HepG2 (cell line): Measurements from ENCODE around the gene ISOC2. TPM values are rescaled to one million over a fixed set of nuclear protein-coding genes. Genes with fewer than 3 reads are reported as not detected.

Experiments used
- ATAC-seq: fragments of 200-7000 bp; cut with Tn5 transposase; 3 replicates; pipeline ENCODE4 v1.9.1; 2020; ENCODE audit warnings: mild to moderate bottlenecking, moderate library complexity
- BruUV-seq: library from RNA; stranded (reverse); fragments of 400-500 nt; replicated peaks from 2 replicates; lab custom pipeline; 2021; lab: Mats Ljungman, UMichigan
- CTCF ChIA-PET: fragments of 300-600 bp; formaldehyde crosslinking; extraction: SDS; loops from one replicate; lab custom pipeline; 2021; ENCODE audit warnings: low total read pairs, inconsistent platforms, low intra/inter-chr PET ratio; lab: Yijun Ruan, JAX
- POLR2A ChIA-PET: fragments of 350-600 bp; sonication (Branson Sonifier 250); formaldehyde crosslinking; loops from one replicate; lab custom pipeline; 2020; ENCODE audit warnings: antibody characterized with exemption, inconsistent platforms; lab: Yijun Ruan, JAX
- DNase-seq: peaks from one replicate; pipeline ENCODE4 v3.0.0-alpha.2; 2015; ENCODE audit warnings: low spot score
- FAIRE-seq: peaks from 3 replicates; lab custom pipeline; 2011; peaks lifted over from hg19 to GRCh38; lab: Jason Lieb, UNC
- H2AFZ ChIP-seq: one replicate; pipeline ENCODE4 v1.6.1; 2011; ENCODE audit warnings: low read length, inconsistent platforms
- H3K27ac ChIP-seq: fragments of 300-600 bp; 3 replicates; pipeline ENCODE4 v1.8.0; 2011; ENCODE audit warnings: mixed run types, mild to moderate bottlenecking, mixed read lengths, low read length, inconsistent platforms; ENCODE audit not compliant: insufficient read depth; ENCODE audit errors: extremely low read length
- H3K27me3 ChIP-seq, 2 experiments: fragments of 200-600 bp in 1 of 2; 2 replicates in 1 of 2; 3 replicates in 1 of 2; pipeline versions ENCODE4 v1.6.0 to v1.8.0; 2011; ENCODE audit warnings: low read length in 2 of 2, mild to moderate bottlenecking in 2 of 2, moderate library complexity in 2 of 2, inconsistent platforms in 1 of 2; ENCODE audit not compliant: insufficient read depth in 2 of 2, control insufficient read depth in 1 of 2
- H3K36me3 ChIP-seq, 2 experiments: fragments of 200-600 bp in 1 of 2; replicated peaks in 1 of 2; 2 replicates in 1 of 2; 3 replicates in 1 of 2; pipeline versions ENCODE4 v1.5.1 to v1.8.0; 2011; ENCODE audit warnings: low read length in 2 of 2, inconsistent platforms in 1 of 2; ENCODE audit not compliant: insufficient read depth in 2 of 2, control insufficient read depth in 1 of 2
- H3K4me1 ChIP-seq: 2 replicates; pipeline ENCODE4 v1.5.1; 2012; ENCODE audit warnings: low read length, inconsistent platforms; ENCODE audit not compliant: insufficient read depth
- H3K4me2 ChIP-seq: 2 replicates; pipeline ENCODE4 v1.6.0; 2011; ENCODE audit warnings: low read depth, low read length, inconsistent platforms
- H3K4me3 ChIP-seq, 3 experiments: fragments of 200-600 bp in 1 of 3; sonication (generic), shearing (Covaris generic) in 1 of 3; replicated peaks in 1 of 3; 2 replicates each; pipeline ENCODE4 v1.5.1; 2011 to 2016; ENCODE audit warnings: low read length in 3 of 3, inconsistent platforms in 2 of 3, low read depth in 2 of 3, mild to moderate bottlenecking in 2 of 3, control low read depth in 1 of 3, mixed read lengths in 1 of 3; ENCODE audit not compliant: insufficient read depth in 1 of 3
- H3K79me2 ChIP-seq: one replicate; pipeline ENCODE4 v1.6.1; 2011; ENCODE audit warnings: low read length, inconsistent platforms; ENCODE audit not compliant: insufficient read depth
- H3K9ac ChIP-seq: 2 replicates; pipeline ENCODE4 v1.6.0; 2011; ENCODE audit warnings: mild to moderate bottlenecking, low read depth, low read length, inconsistent platforms; ENCODE audit not compliant: insufficient read depth
- H3K9me3 ChIP-seq: 2 replicates; pipeline ENCODE4 v1.5.1; 2012; ENCODE audit warnings: mild to moderate bottlenecking, low read length
- H4K20me1 ChIP-seq: 2 replicates; pipeline ENCODE4 v1.6.0; 2011; ENCODE audit warnings: inconsistent platforms, mild to moderate bottlenecking, low read length, moderate library complexity; ENCODE audit not compliant: insufficient read depth
- CREB1 ChIP-seq, 2 experiments: fragments of 450-650 bp in 1 of 2; IDR thresholded peaks; 2 replicates each; pipeline ENCODE4 v1.6.1; 2016 to 2017; ENCODE audit warnings: control low read depth in 1 of 2, mild to moderate bottlenecking in 1 of 2, missing compliant biosample characterization in 1 of 2, missing genetic modification characterization in 1 of 2
- EP300 ChIP-seq, 3 experiments: sonication (generic) in 1 of 3; formaldehyde crosslinking in 1 of 3; IDR thresholded peaks; 2 replicates each; pipeline versions ENCODE4 v1.5.1 to v1.6.1; 2011 to 2020; ENCODE audit warnings: low read depth in 2 of 3, low read length in 2 of 3, borderline replicate concordance in 1 of 3, improper control_type of control experiment in 1 of 3, mild to moderate bottlenecking in 1 of 3, missing genetic modification reagents in 1 of 3, moderate library complexity in 1 of 3
- HOXD1 ChIP-seq: sonication (generic); formaldehyde crosslinking; IDR thresholded peaks from 2 replicates; pipeline ENCODE4 v1.5.0; 2020; ENCODE audit warnings: missing genetic modification reagents
- REST ChIP-seq, 2 experiments: IDR thresholded peaks; 2 replicates each; pipeline ENCODE4 v1.6.1; 2011 to 2012; ENCODE audit warnings: low read length in 2 of 2, borderline replicate concordance in 1 of 2, low read depth in 1 of 2, mild to moderate bottlenecking in 1 of 2, moderate library complexity in 1 of 2
- ZNF12 ChIP-seq: sonication (generic); formaldehyde crosslinking; IDR thresholded peaks from 2 replicates; pipeline ENCODE4 v1.5.0; 2020; ENCODE audit warnings: missing genetic modification reagents
- ZNF800 ChIP-seq: sonication (generic); formaldehyde crosslinking; IDR thresholded peaks from 2 replicates; pipeline ENCODE4 v1.4.0; 2020; ENCODE audit warnings: missing genetic modification reagents
- whole genome bisulfite sequencing: methylation state at CpG from one replicate; pipeline ENCODE4 v1.1.6; 2017; ENCODE audit warnings: low lambda C conversion rate; 5-methylcytosine and 5-hydroxymethylcytosine counted together
- in situ Hi-C: cut with HindIII; loops from 2 replicates; pipeline ENCODE4 v1.10.0; 2017; ENCODE audit warnings: low pct_unique_long_range_greater_than_20kb; ENCODE audit not compliant: extremely low pct_ligation_motif_present
- intact Hi-C: fragments of 100-400 bp; cut with micrococcal nuclease; formaldehyde crosslinking; loops from one replicate; pipeline ENCODE4 v1.10.0; 2022; ENCODE audit not compliant: unreplicated experiment
- polyA plus RNA-seq, 8 experiments: library from polyadenylated mRNA; depleted of rRNA in 3 of 8; stranded (reverse) in 7 of 8; unstranded in 1 of 8; fragments of >200 nt; fragmentation: Illumina TruSeq in 4 of 8; extraction: Trizol in 4 of 8; gene quantifications; 2 replicates each; pipeline versions ENCODE4 v1.2.1 to v1.2.3, GENCODE V29; 2011 to 2016; ENCODE audit warnings: low read depth in 4 of 8, missing spikeins in 1 of 8, mixed read lengths in 1 of 8; ENCODE audit not compliant: insufficient read depth in 1 of 8
- total RNA-seq, 5 experiments: library from RNA; depleted of rRNA; stranded (reverse); fragments of >200 nt; fragmentation: Illumina TruSeq; extraction: Trizol; gene quantifications; 2 replicates each; pipeline ENCODE4 v1.2.3, GENCODE V29; 2016; ENCODE audit warnings: low read depth in 1 of 5
- TF ChIP-seq, protein P1 (sequence below): sonication (generic); formaldehyde crosslinking; IDR thresholded peaks from 2 replicates; pipeline ENCODE4 v1.5.1; 2020; ENCODE audit warnings: missing genetic modification reagents, mild to moderate bottlenecking, borderline replicate concordance

The ISOC2 gene
- total and polyA plus RNA-seq, 2 of the 13 experiments (the other 11 are each of a cell fraction or from before 2014, with no cell fraction given), result 76.8 to 105 TPM

DNA sequence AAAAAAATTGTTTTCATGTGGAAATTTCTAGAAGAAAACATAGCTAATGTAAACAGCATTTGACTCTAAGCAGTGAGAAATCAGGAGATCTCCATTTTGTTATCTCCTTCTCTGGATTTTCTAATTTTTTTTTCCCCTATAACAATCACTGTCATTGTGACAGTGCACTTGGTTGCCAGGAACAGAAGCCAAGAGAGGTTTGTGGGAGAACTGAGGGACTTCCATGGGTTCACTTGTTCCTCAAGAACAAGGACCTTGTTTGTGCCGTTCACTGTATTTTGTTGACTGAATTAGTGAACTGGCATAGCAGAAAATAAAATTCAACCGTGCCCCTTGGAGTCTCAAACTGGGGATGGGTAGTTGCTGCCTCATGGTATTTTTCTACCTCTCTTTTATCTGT, 35.4 kb downstream of the ISOC2 start:
- H3K4me3 ChIP-seq, result no peak overlapping the region
- BruUV-seq, result no TSS peak

DNA sequence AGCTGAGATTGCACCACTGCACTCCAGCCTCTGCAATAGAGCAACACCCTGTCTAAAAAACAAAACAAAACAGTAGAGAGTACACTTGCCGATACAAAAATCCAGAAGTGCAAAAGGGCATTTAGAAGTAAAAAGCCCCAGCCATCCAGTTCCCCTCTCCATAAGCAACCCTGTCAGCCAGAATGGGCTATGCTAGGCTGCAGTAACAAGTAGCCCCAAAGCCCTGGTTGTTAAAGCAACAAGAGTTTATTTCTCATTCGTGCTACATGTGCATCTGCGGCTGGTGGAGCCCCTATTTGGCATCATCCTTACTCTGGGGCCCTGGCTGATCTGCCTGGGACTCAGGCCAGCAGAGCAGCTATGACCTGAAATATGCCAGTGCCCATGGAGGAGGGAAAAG, 36.9 kb downstream of the ISOC2 start:
- in situ Hi-C loops, result no loop called here
- intact Hi-C loops, result no loop called here
- WGBS, result 0% methylated on average over 1 of the region's 3 CpGs
- H3K4me3 ChIP-seq, result no peak overlapping the region
- H3K36me3 ChIP-seq, result no peaks in the 10 kb centered on the region
- no TSS peak for BruUV-seq
- H2AFZ ChIP-seq, result no peak overlapping the region
- no peaks in the 10 kb centered on the region for H3K9me3 ChIP-seq
- H3K27me3 ChIP-seq, result peaks cover 0 to 26% of the 10 kb centered on the region in 2 experiments; a peak in 1 of 5 replicates
- H3K4me1 ChIP-seq, result no peaks in the 10 kb centered on the region
- TF ChIP-seq HOXD1 (CRISPR knock-in tag) (no peak), REST (IDR thresholded peaks at IDR 0.05; ENCODE audit: borderline replicate concordance in 1 of 2, low read depth in 1 of 2, low read length in 2 of 2) (no peak), ZNF12 (CRISPR knock-in tag) (peak; percentile 97), CREB1 (IDR thresholded peaks at IDR 0.05) (no peak), CREB1 (CRISPR knock-in tag; IDR thresholded peaks at IDR 0.05) (no peak)
- TF ChIP-seq, protein P1, sequence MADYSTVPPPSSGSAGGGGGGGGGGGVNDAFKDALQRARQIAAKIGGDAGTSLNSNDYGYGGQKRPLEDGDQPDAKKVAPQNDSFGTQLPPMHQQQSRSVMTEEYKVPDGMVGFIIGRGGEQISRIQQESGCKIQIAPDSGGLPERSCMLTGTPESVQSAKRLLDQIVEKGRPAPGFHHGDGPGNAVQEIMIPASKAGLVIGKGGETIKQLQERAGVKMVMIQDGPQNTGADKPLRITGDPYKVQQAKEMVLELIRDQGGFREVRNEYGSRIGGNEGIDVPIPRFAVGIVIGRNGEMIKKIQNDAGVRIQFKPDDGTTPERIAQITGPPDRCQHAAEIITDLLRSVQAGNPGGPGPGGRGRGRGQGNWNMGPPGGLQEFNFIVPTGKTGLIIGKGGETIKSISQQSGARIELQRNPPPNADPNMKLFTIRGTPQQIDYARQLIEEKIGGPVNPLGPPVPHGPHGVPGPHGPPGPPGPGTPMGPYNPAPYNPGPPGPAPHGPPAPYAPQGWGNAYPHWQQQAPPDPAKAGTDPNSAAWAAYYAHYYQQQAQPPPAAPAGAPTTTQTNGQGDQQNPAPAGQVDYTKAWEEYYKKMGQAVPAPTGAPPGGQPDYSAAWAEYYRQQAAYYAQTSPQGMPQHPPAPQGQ (CRISPR knock-in tag), result no peak
- FAIRE-seq (no peak), DNase-seq (no peak), ATAC-seq (no peak)
- POLR2A ChIA-PET, result interaction anchor here (1.0 kb wide), 1 partner anchor 218 kb away, joined by 4 read pairs; no protein-coding TSS in a partner anchor
- no peak overlapping the region for H3K27ac ChIP-seq
- CTCF ChIA-PET, result no interaction called here
- H3K4me2 ChIP-seq, result no peak overlapping the region
- H3K79me2 ChIP-seq, result no peaks in the 10 kb centered on the region
- no peaks in the 10 kb centered on the region for H4K20me1 ChIP-seq
- H3K9ac ChIP-seq, result no peak overlapping the region

More for the DNA sequence above, 35.4 kb downstream of the ISOC2 start:
- in situ Hi-C loops (no loop called here), intact Hi-C loops (no loop called here)
- no peak overlapping the region for H2AFZ ChIP-seq
- FAIRE-seq (no peak), ATAC-seq (no peak), DNase-seq (no peak)
- ChIA-PET POLR2A (no interaction called here), CTCF (no interaction called here)
- H3K79me2 ChIP-seq, result no peaks in the 10 kb centered on the region
- TF ChIP-seq EP300 (IDR thresholded peaks at IDR 0.05; ENCODE audit: low read depth in 2 of 2, low read length in 2 of 2) (no peak), EP300 (CRISPR knock-in tag; IDR thresholded peaks at IDR 0.05; ENCODE audit: borderline replicate concordance) (no peak), ZNF800 (CRISPR knock-in tag) (no peak)
- H3K9ac ChIP-seq, result no peak overlapping the region
- H3K4me2 ChIP-seq, result no peak overlapping the region
- 0% methylated on average over 2 of the region's 2 CpGs for WGBS
- H3K4me1 ChIP-seq, result no peaks in the 10 kb centered on the region
- H3K36me3 ChIP-seq, result no peaks in the 10 kb centered on the region
- no peak overlapping the region for H3K27ac ChIP-seq
- H3K27me3 ChIP-seq, result peaks cover 0 to 15% of the 10 kb centered on the region in 2 experiments; a peak in 1 of 5 replicates
- no peaks in the 10 kb centered on the region for H4K20me1 ChIP-seq
- no peaks in the 10 kb centered on the region for H3K9me3 ChIP-seq
